GM12872 (cell line): Measurements from ENCODE around the gene POLE.

Experiments
- CTCF ChIP-seq: IDR thresholded peaks from 3 replicates; pipeline ENCODE4 v1.5.1; 2011; ENCODE audit warnings: low read depth, mild to moderate bottlenecking, low read length, moderate library complexity; ENCODE audit not compliant: insufficient read depth

POLE gene

GRCh38 chr12:132638541-132639408 is 48.4 kb downstream of the POLE start:
- TF ChIP-seq CTCF: peak; percentile 83

- no peak for TF ChIP-seq CTCF
These were observed 49.3 kb downstream of the POLE start for GRCh38 chr12:132637811-132638210.

- TF ChIP-seq CTCF: no peak
These were observed 51.8 kb downstream of the POLE start for GRCh38 chr12:132635076-132635955.

- no peak for TF ChIP-seq CTCF
These were observed 52.6 kb downstream of the POLE start for GRCh38 chr12:132634411-132634990.

- TF ChIP-seq CTCF: no peak
These were observed 53.2 kb downstream of the POLE start for GRCh38 chr12:132633901-132634300.

GRCh38 chr12:132633398-132633797 is 53.7 kb downstream of the POLE start:
- TF ChIP-seq CTCF: no peak

GRCh38 chr12:132632521-132633228 is 54.5 kb downstream of the POLE start:
- no peak for TF ChIP-seq CTCF
